DND-41 (cell line): Measurements from ENCODE around the gene SLC4A9.

Experiments
- ATAC-seq: fragments of 200-7000 bp; cut with Tn5 transposase; 3 replicates; pipeline ENCODE4 v1.9.1; 2021; ENCODE audit warnings: low read depth; ENCODE audit not compliant: insufficient read depth
- DNase-seq: peaks from one replicate; pipeline ENCODE4 v3.0.0-alpha.2; 2020
- H2AFZ ChIP-seq: 2 replicates; pipeline ENCODE4 v1.6.0; 2012; ENCODE audit warnings: low read depth, low read length
- H3K27ac ChIP-seq: 2 replicates; pipeline ENCODE4 v1.5.1; 2012; ENCODE audit warnings: low read length, inconsistent platforms
- H3K27me3 ChIP-seq: fragments of 200-600 bp; sonication (generic); 2 replicates; pipeline ENCODE4 v1.6.0; 2012; ENCODE audit warnings: low read length, mild to moderate bottlenecking, inconsistent platforms; ENCODE audit not compliant: insufficient read depth, poor library complexity
- H3K36me3 ChIP-seq: 2 replicates; pipeline ENCODE4 v1.5.1; 2012; ENCODE audit warnings: low read length, inconsistent platforms; ENCODE audit not compliant: insufficient read depth
- H3K4me1 ChIP-seq: 2 replicates; pipeline ENCODE4 v1.5.1; 2012; ENCODE audit warnings: mild to moderate bottlenecking, low read length; ENCODE audit not compliant: insufficient read depth
- H3K4me2 ChIP-seq: 2 replicates; pipeline ENCODE4 v1.6.0; 2012; ENCODE audit warnings: mild to moderate bottlenecking, moderate library complexity, low read length, inconsistent platforms; ENCODE audit not compliant: insufficient read depth
- H3K4me3 ChIP-seq, 2 experiments: fragments of 200-600 bp in 1 of 2; shearing (Covaris generic) in 1 of 2; 2 replicates each; pipeline ENCODE4 v1.5.1; 2012 to 2016; ENCODE audit warnings: inconsistent platforms in 2 of 2, low read length in 2 of 2, mild to moderate bottlenecking in 2 of 2, low read depth in 1 of 2, moderate library complexity in 1 of 2
- H3K79me2 ChIP-seq: 2 replicates; pipeline ENCODE4 v1.6.0; 2012; ENCODE audit warnings: low read length, inconsistent platforms; ENCODE audit not compliant: insufficient read depth
- H3K9ac ChIP-seq: 2 replicates; pipeline ENCODE4 v1.6.0; 2012; ENCODE audit warnings: low read depth, mild to moderate bottlenecking, inconsistent platforms, low read length, moderate library complexity
- H3K9me3 ChIP-seq: 2 replicates; pipeline ENCODE4 v1.5.1; 2012; ENCODE audit warnings: low read length, moderate library complexity, mild to moderate bottlenecking, inconsistent platforms; ENCODE audit not compliant: insufficient read depth, severe bottlenecking
- H4K20me1 ChIP-seq: 2 replicates; pipeline ENCODE4 v1.6.0; 2012; ENCODE audit warnings: low read length; ENCODE audit not compliant: insufficient read depth
- CTCF ChIP-seq: IDR thresholded peaks from 2 replicates; pipeline ENCODE4 v1.5.1; 2012; ENCODE audit warnings: borderline replicate concordance, low read length, moderate library complexity, mild to moderate bottlenecking; ENCODE audit not compliant: poor library complexity, severe bottlenecking; ENCODE audit errors: extremely low read depth
- EZH2 ChIP-seq: IDR thresholded peaks from 3 replicates; pipeline ENCODE4 v1.6.1; 2012; ENCODE audit warnings: borderline replicate concordance, low read depth, mild to moderate bottlenecking, moderate library complexity, low read length, inconsistent platforms; ENCODE audit not compliant: severe bottlenecking

The SLC4A9 gene

DNA sequence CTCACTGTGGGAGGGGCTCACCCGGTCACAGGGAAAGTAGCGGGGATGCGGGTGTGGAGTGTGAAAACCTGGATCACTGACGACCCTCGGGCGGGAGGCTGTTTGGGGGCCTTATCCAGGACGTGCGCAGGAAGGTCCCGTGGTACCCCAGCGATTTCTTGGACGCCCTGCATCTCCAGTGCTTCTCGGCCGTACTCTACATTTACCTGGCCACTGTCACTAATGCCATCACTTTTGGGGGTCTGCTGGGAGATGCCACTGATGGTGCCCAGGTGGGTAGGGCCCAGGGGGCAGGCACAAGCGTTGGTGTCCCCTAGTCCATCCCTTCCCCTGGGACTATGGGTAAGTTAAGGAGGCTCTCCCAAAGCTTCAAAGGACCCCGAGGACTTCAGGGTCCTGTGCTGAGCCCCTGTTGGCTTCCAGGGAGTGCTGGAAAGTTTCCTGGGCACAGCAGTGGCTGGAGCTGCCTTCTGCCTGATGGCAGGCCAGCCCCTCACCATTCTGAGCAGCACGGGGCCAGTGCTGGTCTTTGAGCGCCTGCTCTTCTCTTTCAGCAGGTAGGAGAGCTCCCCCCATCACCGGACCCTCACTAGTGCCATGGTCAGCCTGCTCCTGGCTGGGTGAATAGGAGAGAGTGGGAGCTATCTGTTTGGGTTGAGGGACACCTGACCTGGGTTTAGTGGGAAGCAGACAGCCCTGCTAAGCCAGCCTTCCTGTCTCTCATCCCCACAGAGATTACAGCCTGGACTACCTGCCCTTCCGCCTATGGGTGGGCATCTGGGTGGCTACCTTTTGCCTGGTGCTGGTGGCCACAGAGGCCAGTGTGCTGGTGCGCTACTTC, 3.9 kb downstream of the SLC4A9 start:
- DNase-seq (no peak), ATAC-seq (no peak)
- TF ChIP-seq EZH2 (no peak), CTCF (no peak)
- Histone ChIP-seq H3K9ac (no peak overlapping the region), H3K9me3 (no peaks in the 10 kb centered on the region), H4K20me1 (no peaks in the 10 kb centered on the region), H3K4me1 (no peaks in the 10 kb centered on the region), H3K36me3 (no peaks in the 10 kb centered on the region), H3K4me2 (no peak overlapping the region), H3K4me3 (no peak overlapping the region), H2AFZ (no peak overlapping the region), H3K79me2 (no peaks in the 10 kb centered on the region), H3K27ac (no peak overlapping the region), H3K27me3 (no peaks in the 10 kb centered on the region)

DNA sequence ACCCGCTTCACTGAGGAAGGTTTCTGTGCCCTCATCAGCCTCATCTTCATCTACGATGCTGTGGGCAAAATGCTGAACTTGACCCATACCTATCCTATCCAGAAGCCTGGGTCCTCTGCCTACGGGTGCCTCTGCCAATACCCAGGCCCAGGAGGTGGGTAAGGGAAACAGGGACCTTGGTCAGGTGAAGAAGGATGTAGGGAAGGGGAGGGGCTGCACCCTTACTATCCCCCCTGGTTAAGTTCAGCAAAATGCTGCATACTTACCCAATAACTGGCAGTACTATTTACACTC, 4.4 kb downstream of the SLC4A9 start:
- no peak overlapping the region for H3K9ac ChIP-seq
- H3K36me3 ChIP-seq, result no peaks in the 10 kb centered on the region
- H2AFZ ChIP-seq, result no peak overlapping the region
- H3K4me3 ChIP-seq, result no peak overlapping the region
- no peak for ATAC-seq
- no peaks in the 10 kb centered on the region for H3K9me3 ChIP-seq
- H3K4me1 ChIP-seq, result no peaks in the 10 kb centered on the region
- no peak for DNase-seq
- no peak overlapping the region for H3K4me2 ChIP-seq
- no peaks in the 10 kb centered on the region for H3K27me3 ChIP-seq
- H3K27ac ChIP-seq, result no peak overlapping the region
- no peaks in the 10 kb centered on the region for H4K20me1 ChIP-seq
- H3K79me2 ChIP-seq, result no peaks in the 10 kb centered on the region
- no peak for TF ChIP-seq EZH2
- TF ChIP-seq CTCF, result no peak

- Histone ChIP-seq H2AFZ (no peak overlapping the region), H3K27me3 (no peaks in the 10 kb centered on the region), H3K79me2 (no peaks in the 10 kb centered on the region), H3K9ac (no peak overlapping the region), H3K4me2 (no peak overlapping the region), H3K4me1 (no peaks in the 10 kb centered on the region), H3K4me3 (no peak overlapping the region), H3K27ac (no peak overlapping the region), H4K20me1 (no peaks in the 10 kb centered on the region), H3K36me3 (no peaks in the 10 kb centered on the region), H3K9me3 (no peaks in the 10 kb centered on the region)
- ATAC-seq (no peak), DNase-seq (no peak)
- TF ChIP-seq CTCF (no peak), EZH2 (no peak)
These were observed 5.3 kb downstream of the SLC4A9 start for GRCh38 chr5:140365282-140365681.

DNA sequence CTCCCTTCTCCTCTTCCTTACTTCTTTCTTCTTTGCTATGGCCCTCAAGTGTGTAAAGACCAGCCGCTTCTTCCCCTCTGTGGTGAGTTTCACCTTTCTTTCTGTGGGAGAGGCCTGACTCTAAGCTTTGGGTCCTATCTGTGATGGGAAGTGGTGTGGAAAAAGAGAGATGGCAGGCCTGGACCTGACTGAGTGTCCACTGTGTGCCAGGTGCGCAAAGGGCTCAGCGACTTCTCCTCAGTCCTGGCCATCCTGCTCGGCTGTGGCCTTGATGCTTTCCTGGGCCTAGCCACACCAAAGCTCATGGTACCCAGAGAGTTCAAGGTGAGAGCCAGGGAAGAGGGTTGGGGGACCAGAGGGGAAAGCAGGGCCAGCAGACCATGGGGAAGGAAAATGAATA, 5.9 kb downstream of the SLC4A9 start:
- H3K27me3 ChIP-seq, result no peaks in the 10 kb centered on the region
- H4K20me1 ChIP-seq, result no peaks in the 10 kb centered on the region
- no peak for ATAC-seq
- H2AFZ ChIP-seq, result no peak overlapping the region
- H3K4me2 ChIP-seq, result no peak overlapping the region
- TF ChIP-seq EZH2 (no peak), CTCF (no peak)
- no peak overlapping the region for H3K9ac ChIP-seq
- H3K9me3 ChIP-seq, result no peaks in the 10 kb centered on the region
- H3K4me3 ChIP-seq, result no peak overlapping the region
- no peak overlapping the region for H3K27ac ChIP-seq
- no peak for DNase-seq
- no peaks in the 10 kb centered on the region for H3K36me3 ChIP-seq
- no peaks in the 10 kb centered on the region for H3K4me1 ChIP-seq
- no peaks in the 10 kb centered on the region for H3K79me2 ChIP-seq
